Choroid plexus epithelial cell (primary cell): ENCODE data around the gene PFKFB4.

Experiments used
- DNase-seq: peaks from one replicate; pipeline ENCODE4 v3.0.0-alpha.2; 2010; ENCODE audit warnings: low read depth
- H3K4me3 ChIP-seq: 2 replicates; pipeline ENCODE4 v1.5.1; 2011; ENCODE audit warnings: low read depth, mild to moderate bottlenecking, control low read depth, low read length, moderate library complexity
- TF ChIP-seq, protein P1 (sequence below): conservative IDR thresholded peaks from 2 replicates; pipeline ENCODE4 v1.5.1; 2011; ENCODE audit warnings: low read depth, mild to moderate bottlenecking, control low read depth, inconsistent platforms, low read length, moderate library complexity

PFKFB4 gene

DNA sequence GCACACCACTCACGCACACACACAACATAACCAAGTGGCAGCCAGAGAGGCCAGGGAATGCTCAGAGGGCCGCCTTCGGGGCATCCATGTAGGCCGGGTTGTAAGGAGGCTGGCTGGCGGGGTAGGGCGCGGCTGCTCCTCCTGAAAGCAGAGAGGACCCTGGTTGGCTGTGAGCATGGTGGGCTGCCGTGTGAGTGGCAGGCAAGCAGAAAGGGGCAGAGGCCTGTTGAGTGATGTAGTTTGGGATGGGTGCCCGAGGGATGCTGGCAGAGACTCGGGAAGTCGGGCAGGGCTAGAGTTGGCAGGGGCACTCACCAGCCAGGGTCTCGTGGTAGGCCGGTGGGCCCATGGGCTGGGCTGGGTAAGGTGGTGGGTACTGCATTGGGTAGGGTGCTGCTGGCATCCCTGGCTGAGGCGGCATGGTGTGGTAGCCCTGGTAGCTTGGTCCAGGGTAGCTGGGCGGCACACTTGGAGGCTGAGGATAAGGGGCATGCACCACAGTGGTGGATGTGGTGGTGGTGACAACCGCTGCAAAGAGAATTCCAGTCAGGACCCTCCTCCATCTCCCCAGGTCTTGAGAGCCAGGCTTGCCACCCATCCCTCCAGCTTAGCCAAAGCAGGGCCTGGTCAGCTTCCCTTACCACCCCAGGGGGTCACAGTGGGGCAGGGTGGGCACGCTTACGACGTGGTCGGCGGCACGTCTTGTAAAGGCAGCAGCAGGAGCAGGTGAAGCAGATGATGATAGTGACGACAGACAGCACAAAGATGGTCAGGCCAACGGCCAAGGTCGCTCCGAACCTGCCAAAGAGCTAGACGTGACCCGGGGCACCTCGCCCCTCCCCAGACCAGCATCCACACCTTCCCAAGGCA lies 87.3 kb downstream of the PFKFB4 start:
- no peak for DNase-seq
- no peak overlapping the region for H3K4me3 ChIP-seq
- TF ChIP-seq, protein P1, sequence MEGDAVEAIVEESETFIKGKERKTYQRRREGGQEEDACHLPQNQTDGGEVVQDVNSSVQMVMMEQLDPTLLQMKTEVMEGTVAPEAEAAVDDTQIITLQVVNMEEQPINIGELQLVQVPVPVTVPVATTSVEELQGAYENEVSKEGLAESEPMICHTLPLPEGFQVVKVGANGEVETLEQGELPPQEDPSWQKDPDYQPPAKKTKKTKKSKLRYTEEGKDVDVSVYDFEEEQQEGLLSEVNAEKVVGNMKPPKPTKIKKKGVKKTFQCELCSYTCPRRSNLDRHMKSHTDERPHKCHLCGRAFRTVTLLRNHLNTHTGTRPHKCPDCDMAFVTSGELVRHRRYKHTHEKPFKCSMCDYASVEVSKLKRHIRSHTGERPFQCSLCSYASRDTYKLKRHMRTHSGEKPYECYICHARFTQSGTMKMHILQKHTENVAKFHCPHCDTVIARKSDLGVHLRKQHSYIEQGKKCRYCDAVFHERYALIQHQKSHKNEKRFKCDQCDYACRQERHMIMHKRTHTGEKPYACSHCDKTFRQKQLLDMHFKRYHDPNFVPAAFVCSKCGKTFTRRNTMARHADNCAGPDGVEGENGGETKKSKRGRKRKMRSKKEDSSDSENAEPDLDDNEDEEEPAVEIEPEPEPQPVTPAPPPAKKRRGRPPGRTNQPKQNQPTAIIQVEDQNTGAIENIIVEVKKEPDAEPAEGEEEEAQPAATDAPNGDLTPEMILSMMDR: no peak

DNA sequence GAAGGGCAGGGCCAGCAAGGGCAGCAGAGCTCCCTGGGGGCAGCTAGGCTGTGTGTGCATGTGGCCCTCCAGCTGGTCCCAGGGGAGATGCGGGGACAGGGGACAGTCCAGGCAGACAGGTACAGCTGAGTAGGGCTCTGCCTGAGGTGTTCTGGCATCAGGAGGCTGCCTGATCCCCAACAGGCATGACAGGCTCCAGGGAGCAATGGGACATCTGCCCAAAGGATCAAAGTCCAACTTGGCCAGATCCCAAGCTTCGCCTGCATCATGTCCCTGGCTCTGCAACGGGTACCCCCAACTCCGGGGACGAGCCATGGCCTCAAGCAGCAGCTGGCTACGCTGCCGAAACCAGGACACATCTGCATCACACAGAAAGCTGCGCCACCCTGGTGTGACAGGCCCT lies 88.3 kb downstream of the PFKFB4 start:
- TF ChIP-seq, protein P1: no peak
- DNase-seq: no peak

More for the DNA sequence above, 88.3 kb downstream of the PFKFB4 start:
- no peak overlapping the region for H3K4me3 ChIP-seq
